Uterus (tissue), 2 donors: ENCODE results near the gene CHEK1.

ENCODE experiments used
- CTCF ChIP-seq, 4 experiments: fragments of 200-600 bp in 2 of 4; fragments of 450-650 bp in 2 of 4; sonication (generic) in 2 of 4; IDR thresholded peaks; one replicate each; pipeline ENCODE4 v1.5.1; 2016 to 2019; ENCODE audit warnings: antibody characterized with exemption in 4 of 4, mild to moderate bottlenecking in 2 of 4, moderate library complexity in 1 of 4
- POLR2A ChIP-seq, 2 donors: fragments of 450-650 bp; IDR thresholded peaks; one replicate each; pipeline ENCODE4 v1.6.1; 2016; ENCODE audit warnings: antibody characterized with exemption in 2 of 2, mild to moderate bottlenecking in 1 of 2, moderate library complexity in 1 of 2

GRCh38 chr11:125692887-125693286 lies 67.9 kb downstream of the CHEK1 start:
- TF ChIP-seq POLR2A (IDR thresholded peaks at IDR 0.05): no peak
- no peak for TF ChIP-seq CTCF (IDR thresholded peaks at IDR 0.05)
